HepG2 (cell line): ENCODE data around the gene ZNF687. TPM values are rescaled to one million over a fixed set of nuclear protein-coding genes. Genes with fewer than 3 reads are reported as not detected.

ENCODE experiments used
- ARID2 ChIP-seq: sonication (generic); formaldehyde crosslinking; IDR thresholded peaks from 2 replicates; pipeline ENCODE4 v1.8.1; 2022; ENCODE audit warnings: mild to moderate bottlenecking, missing genetic modification reagents, borderline replicate concordance
- CEBPG ChIP-seq: IDR thresholded peaks from 2 replicates; pipeline ENCODE4 v1.6.1; 2016
- HOXA9 ChIP-seq: sonication (generic); formaldehyde crosslinking; IDR thresholded peaks from 2 replicates; pipeline ENCODE4 v1.8.1; 2022; ENCODE audit warnings: missing genetic modification reagents, mild to moderate bottlenecking, moderate library complexity, borderline replicate concordance
- IKZF1 ChIP-seq: fragments of 450-650 bp; IDR thresholded peaks from 2 replicates; pipeline ENCODE4 v1.7.1; 2016
- IKZF4 ChIP-seq: sonication (generic); formaldehyde crosslinking; IDR thresholded peaks from 2 replicates; pipeline ENCODE4 v1.5.1; 2020; ENCODE audit warnings: borderline replicate concordance, mild to moderate bottlenecking, low read depth, missing genetic modification reagents; ENCODE audit errors: not compliant biosample characterization
- KLF16 ChIP-seq, 2 experiments: sonication (generic) in 1 of 2; formaldehyde crosslinking in 1 of 2; IDR thresholded peaks; 2 replicates each; pipeline versions ENCODE4 v1.6.1 to v1.8.0; 2016 to 2023; ENCODE audit warnings: missing genetic modification reagents in 2 of 2, missing compliant biosample characterization in 1 of 2
- MTA1 ChIP-seq: sonication (generic); formaldehyde crosslinking; IDR thresholded peaks from 2 replicates; pipeline ENCODE4 v1.4.0; 2020; ENCODE audit warnings: missing genetic modification reagents, mild to moderate bottlenecking, borderline replicate concordance
- NR3C1 ChIP-seq: sonication (generic); formaldehyde crosslinking; IDR thresholded peaks from 2 replicates; pipeline ENCODE4 v1.4.0; 2020; ENCODE audit warnings: missing genetic modification reagents
- NRL ChIP-seq: sonication (generic); formaldehyde crosslinking; IDR thresholded peaks from 2 replicates; pipeline ENCODE4 v1.5.0; 2020; ENCODE audit warnings: missing genetic modification reagents, mild to moderate bottlenecking, moderate library complexity, borderline replicate concordance
- ONECUT2 ChIP-seq: sonication (generic); formaldehyde crosslinking; IDR thresholded peaks from 2 replicates; pipeline ENCODE4 v1.4.0; 2020; ENCODE audit warnings: missing genetic modification reagents
- SNRNP70 ChIP-seq: fragments of 200-400 bp; formaldehyde crosslinking; IDR thresholded peaks from 2 replicates; pipeline ENCODE4 v1.6.1; 2017; ENCODE audit warnings: mild to moderate bottlenecking, low read depth, low read length, moderate library complexity
- SSRP1 ChIP-seq: IDR thresholded peaks from 2 replicates; pipeline ENCODE4 v1.6.1; 2016; ENCODE audit warnings: control low read depth
- TAF15 ChIP-seq: fragments of 200-400 bp; formaldehyde crosslinking; IDR thresholded peaks from one replicate; pipeline ENCODE4 v1.6.1; 2018; ENCODE audit warnings: mild to moderate bottlenecking, low read depth, low read length; ENCODE audit not compliant: poor library complexity, severe bottlenecking
- ZNF468 ChIP-seq: sonication (generic); formaldehyde crosslinking; IDR thresholded peaks from 2 replicates; pipeline ENCODE4 v1.8.0; 2022; ENCODE audit warnings: mild to moderate bottlenecking, moderate library complexity, missing genetic modification reagents
- ZNF543 ChIP-seq: sonication (generic); formaldehyde crosslinking; IDR thresholded peaks from 2 replicates; pipeline ENCODE4 v1.4.0; 2020; ENCODE audit warnings: mild to moderate bottlenecking, missing genetic modification reagents
- ZNF563 ChIP-seq: sonication (generic); formaldehyde crosslinking; IDR thresholded peaks from 2 replicates; pipeline ENCODE4 v1.8.0; 2022; ENCODE audit warnings: mild to moderate bottlenecking, moderate library complexity, missing genetic modification reagents
- ZNF644 ChIP-seq: IDR thresholded peaks from 2 replicates; pipeline ENCODE4 v1.6.1; 2016; ENCODE audit warnings: low read depth
- polyA plus RNA-seq, 8 experiments: library from polyadenylated mRNA; depleted of rRNA in 3 of 8; stranded (reverse) in 7 of 8; unstranded in 1 of 8; fragments of >200 nt; fragmentation: Illumina TruSeq in 4 of 8; extraction: Trizol in 4 of 8; gene quantifications; 2 replicates each; pipeline versions ENCODE4 v1.2.1 to v1.2.3, GENCODE V29; 2011 to 2016; ENCODE audit warnings: low read depth in 4 of 8, missing spikeins in 1 of 8, mixed read lengths in 1 of 8; ENCODE audit not compliant: insufficient read depth in 1 of 8
- total RNA-seq, 5 experiments: library from RNA; depleted of rRNA; stranded (reverse); fragments of >200 nt; fragmentation: Illumina TruSeq; extraction: Trizol; gene quantifications; 2 replicates each; pipeline ENCODE4 v1.2.3, GENCODE V29; 2016; ENCODE audit warnings: low read depth in 1 of 5
- TF ChIP-seq, protein P1 (sequence below): conservative IDR thresholded peaks from 2 replicates; pipeline ENCODE4 v1.6.1; 2018; ENCODE audit warnings: missing genetic modification reagents
- TF ChIP-seq, protein P2 (sequence below): sonication (generic); formaldehyde crosslinking; IDR thresholded peaks from 2 replicates; pipeline ENCODE4 v1.5.1; 2020; ENCODE audit warnings: missing genetic modification reagents, mild to moderate bottlenecking, borderline replicate concordance
- TF ChIP-seq, protein P3 (sequence below): sonication (generic); formaldehyde crosslinking; IDR thresholded peaks from 2 replicates; pipeline ENCODE4 v1.4.0; 2020; ENCODE audit warnings: missing genetic modification reagents, borderline replicate concordance
- TF ChIP-seq, protein P4 (sequence below): sonication (generic); formaldehyde crosslinking; IDR thresholded peaks from 2 replicates; pipeline ENCODE4 v1.5.1; 2020; ENCODE audit warnings: mild to moderate bottlenecking, moderate library complexity, missing genetic modification reagents
- TF ChIP-seq, protein P5 (sequence below): IDR thresholded peaks from 2 replicates; pipeline ENCODE4 v1.6.1; 2012; ENCODE audit warnings: inconsistent platforms
- TF ChIP-seq, protein P6 (sequence below): sonication (generic); formaldehyde crosslinking; IDR thresholded peaks from 2 replicates; pipeline ENCODE4 v1.4.0; 2020; ENCODE audit warnings: missing genetic modification reagents

ZNF687 gene
- total and polyA plus RNA-seq, 2 of the 13 experiments (the other 11 are each of a cell fraction or from before 2014, with no cell fraction given) = 14.1 to 16.5 TPM

DNA sequence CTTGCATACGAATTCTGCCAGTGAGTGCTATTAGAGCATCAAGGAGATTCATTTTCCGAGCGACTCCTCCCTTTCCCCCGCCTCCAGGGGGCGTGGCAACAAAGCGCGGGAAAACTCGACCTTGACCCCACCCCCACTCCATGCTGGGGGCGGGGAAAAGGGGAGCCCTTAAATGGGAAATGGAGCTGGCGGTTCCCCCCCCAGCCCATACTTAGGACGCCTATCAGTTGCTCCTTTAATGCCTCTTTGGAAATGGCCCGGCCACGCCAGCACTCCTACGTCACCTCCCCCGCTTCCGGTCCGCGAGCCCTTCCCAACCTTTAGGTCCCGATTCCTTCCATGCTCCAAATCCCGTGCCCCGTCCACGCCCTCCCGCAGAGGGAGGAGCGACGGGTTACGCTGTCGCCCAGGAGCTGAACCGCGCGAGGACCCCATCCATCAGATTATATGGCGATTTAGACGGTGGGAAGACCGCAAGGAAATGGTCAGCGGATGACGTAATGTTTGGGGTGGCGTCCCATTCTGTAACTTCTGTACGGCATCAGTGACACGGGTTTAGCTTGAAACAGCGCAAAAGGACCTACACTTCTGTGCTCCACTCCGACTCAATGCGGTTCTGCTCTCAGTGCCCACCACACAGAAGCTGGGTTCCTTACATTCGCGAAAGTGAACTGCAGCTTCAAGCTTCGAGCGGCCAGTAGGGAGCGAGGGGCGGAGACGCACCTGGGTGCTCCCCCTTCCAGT is 702 bp upstream of the ZNF687 start (continued):
- TF ChIP-seq HOXA9 (CRISPR knock-in tag) = no peak
- TF ChIP-seq, protein P1, sequence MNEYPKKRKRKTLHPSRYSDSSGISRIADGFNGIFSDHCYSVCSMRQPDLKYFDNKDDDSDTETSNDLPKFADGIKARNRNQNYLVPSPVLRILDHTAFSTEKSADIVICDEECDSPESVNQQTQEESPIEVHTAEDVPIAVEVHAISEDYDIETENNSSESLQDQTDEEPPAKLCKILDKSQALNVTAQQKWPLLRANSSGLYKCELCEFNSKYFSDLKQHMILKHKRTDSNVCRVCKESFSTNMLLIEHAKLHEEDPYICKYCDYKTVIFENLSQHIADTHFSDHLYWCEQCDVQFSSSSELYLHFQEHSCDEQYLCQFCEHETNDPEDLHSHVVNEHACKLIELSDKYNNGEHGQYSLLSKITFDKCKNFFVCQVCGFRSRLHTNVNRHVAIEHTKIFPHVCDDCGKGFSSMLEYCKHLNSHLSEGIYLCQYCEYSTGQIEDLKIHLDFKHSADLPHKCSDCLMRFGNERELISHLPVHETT (CRISPR knock-in tag) = no peak; the same call in 1 of the 2 replicates
- TF ChIP-seq ARID2 = no peak
- peak; percentile 89; the same call in 1 of the 2 replicates for TF ChIP-seq ZNF468 (CRISPR knock-in tag)
- TF ChIP-seq, protein P2, sequence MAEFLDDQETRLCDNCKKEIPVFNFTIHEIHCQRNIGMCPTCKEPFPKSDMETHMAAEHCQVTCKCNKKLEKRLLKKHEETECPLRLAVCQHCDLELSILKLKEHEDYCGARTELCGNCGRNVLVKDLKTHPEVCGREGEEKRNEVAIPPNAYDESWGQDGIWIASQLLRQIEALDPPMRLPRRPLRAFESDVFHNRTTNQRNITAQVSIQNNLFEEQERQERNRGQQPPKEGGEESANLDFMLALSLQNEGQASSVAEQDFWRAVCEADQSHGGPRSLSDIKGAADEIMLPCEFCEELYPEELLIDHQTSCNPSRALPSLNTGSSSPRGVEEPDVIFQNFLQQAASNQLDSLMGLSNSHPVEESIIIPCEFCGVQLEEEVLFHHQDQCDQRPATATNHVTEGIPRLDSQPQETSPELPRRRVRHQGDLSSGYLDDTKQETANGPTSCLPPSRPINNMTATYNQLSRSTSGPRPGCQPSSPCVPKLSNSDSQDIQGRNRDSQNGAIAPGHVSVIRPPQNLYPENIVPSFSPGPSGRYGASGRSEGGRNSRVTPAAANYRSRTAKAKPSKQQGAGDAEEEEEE (CRISPR knock-in tag) = no peak
- TF ChIP-seq ONECUT2 = 0 out of 2 replicates have a peak, but pooled peaks have one; percentile 2
- TF ChIP-seq ZNF563 (CRISPR knock-in tag) = peak; percentile 84; the same call in 1 of the 2 replicates
- TF ChIP-seq ZNF644 (CRISPR knock-in tag) = no peak
- no peak for TF ChIP-seq SNRNP70
- no peak for TF ChIP-seq TAF15
- TF ChIP-seq, protein P3, sequence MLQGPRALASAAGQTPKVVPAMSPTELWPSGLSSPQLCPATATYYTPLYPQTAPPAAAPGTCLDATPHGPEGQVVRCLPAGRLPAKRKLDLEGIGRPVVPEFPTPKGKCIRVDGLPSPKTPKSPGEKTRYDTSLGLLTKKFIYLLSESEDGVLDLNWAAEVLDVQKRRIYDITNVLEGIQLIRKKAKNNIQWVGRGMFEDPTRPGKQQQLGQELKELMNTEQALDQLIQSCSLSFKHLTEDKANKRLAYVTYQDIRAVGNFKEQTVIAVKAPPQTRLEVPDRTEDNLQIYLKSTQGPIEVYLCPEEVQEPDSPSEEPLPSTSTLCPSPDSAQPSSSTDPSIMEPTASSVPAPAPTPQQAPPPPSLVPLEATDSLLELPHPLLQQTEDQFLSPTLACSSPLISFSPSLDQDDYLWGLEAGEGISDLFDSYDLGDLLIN = no peak
- TF ChIP-seq, protein P4, sequence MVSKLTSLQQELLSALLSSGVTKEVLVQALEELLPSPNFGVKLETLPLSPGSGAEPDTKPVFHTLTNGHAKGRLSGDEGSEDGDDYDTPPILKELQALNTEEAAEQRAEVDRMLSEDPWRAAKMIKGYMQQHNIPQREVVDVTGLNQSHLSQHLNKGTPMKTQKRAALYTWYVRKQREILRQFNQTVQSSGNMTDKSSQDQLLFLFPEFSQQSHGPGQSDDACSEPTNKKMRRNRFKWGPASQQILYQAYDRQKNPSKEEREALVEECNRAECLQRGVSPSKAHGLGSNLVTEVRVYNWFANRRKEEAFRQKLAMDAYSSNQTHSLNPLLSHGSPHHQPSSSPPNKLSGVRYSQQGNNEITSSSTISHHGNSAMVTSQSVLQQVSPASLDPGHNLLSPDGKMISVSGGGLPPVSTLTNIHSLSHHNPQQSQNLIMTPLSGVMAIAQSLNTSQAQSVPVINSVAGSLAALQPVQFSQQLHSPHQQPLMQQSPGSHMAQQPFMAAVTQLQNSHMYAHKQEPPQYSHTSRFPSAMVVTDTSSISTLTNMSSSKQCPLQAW (CRISPR knock-in tag) = no peak; the same call in none of the 2 replicates
- no peak for TF ChIP-seq IKZF1
- peak; percentile 29 for TF ChIP-seq IKZF4 (CRISPR knock-in tag)
- 0 out of 4 replicates have a peak, but pooled peaks of 1 of the 2 experiments have one; percentile 58 for TF ChIP-seq KLF16 (CRISPR knock-in tag; IDR thresholded peaks at IDR 0.05)
- no peak for TF ChIP-seq ZNF543
- TF ChIP-seq CEBPG (CRISPR knock-in tag) = peak; percentile 72
- TF ChIP-seq, protein P5, sequence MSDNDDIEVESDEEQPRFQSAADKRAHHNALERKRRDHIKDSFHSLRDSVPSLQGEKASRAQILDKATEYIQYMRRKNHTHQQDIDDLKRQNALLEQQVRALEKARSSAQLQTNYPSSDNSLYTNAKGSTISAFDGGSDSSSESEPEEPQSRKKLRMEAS = peak; percentile 80
- TF ChIP-seq SSRP1 = peak; percentile 55; the same call in 1 of the 2 replicates
- TF ChIP-seq, protein P6, sequence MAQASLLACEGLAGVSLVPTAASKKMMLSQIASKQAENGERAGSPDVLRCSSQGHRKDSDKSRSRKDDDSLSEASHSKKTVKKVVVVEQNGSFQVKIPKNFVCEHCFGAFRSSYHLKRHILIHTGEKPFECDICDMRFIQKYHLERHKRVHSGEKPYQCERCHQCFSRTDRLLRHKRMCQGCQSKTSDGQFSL (CRISPR knock-in tag) = peak; percentile 99
- TF ChIP-seq NR3C1 (CRISPR knock-in tag) = no peak
- TF ChIP-seq NRL (CRISPR knock-in tag) = peak; percentile 80
- peak; percentile 63; the same call in 1 of the 2 replicates for TF ChIP-seq MTA1 (CRISPR knock-in tag)
